Tibial nerve (tissue), 4 donors: ENCODE measurements around the gene CCNY. TPM values are rescaled to one million over a fixed set of nuclear protein-coding genes. Genes with fewer than 3 reads are reported as not detected.
"Not testable (repeated sequence)": the region's sequence is repeated elsewhere in the genome, so short reads cannot be mapped to it uniquely, and the experiment has no call there.

Experiments
- DNase-seq, 2 donors: peaks; one replicate each; pipeline ENCODE4 v3.0.0-alpha.2; 2019; ENCODE audit warnings: low spot score in 2 of 2
- H3K27ac ChIP-seq, 4 donors: fragments of 200-600 bp; sonication (generic) in 3 of 4; one replicate each; pipeline ENCODE4 v1.5.1; 2017 to 2019; ENCODE audit warnings: mild to moderate bottlenecking in 1 of 4
- H3K27me3 ChIP-seq, 2 donors: fragments of 200-600 bp; sonication (generic) in 1 of 2; one replicate each; pipeline versions ENCODE4 v1.5.1 to v1.6.0; 2017 to 2019
- H3K36me3 ChIP-seq, 3 donors: fragments of 200-600 bp; sonication (generic); one replicate each; pipeline ENCODE4 v1.5.1; 2018 to 2019
- H3K4me1 ChIP-seq, 4 donors: fragments of 200-600 bp; sonication (generic) in 3 of 4; one replicate each; pipeline ENCODE4 v1.5.1; 2017 to 2019
- H3K4me3 ChIP-seq, 4 donors: fragments of 200-600 bp; sonication (generic) in 3 of 4; one replicate each; pipeline ENCODE4 v1.5.1; 2017 to 2019; ENCODE audit warnings: mild to moderate bottlenecking in 1 of 4, moderate library complexity in 1 of 4
- H3K9me3 ChIP-seq, 4 donors: fragments of 200-600 bp; sonication (generic) in 3 of 4; one replicate each; pipeline ENCODE4 v1.5.1; 2017 to 2019
- CTCF ChIP-seq, 5 experiments: fragments of 200-600 bp in 3 of 5; fragments of 450-650 bp in 2 of 5; sonication (generic) in 3 of 5; IDR thresholded peaks; one replicate each; pipeline ENCODE4 v1.5.1; 2016 to 2019; ENCODE audit warnings: antibody characterized with exemption in 5 of 5, mild to moderate bottlenecking in 3 of 5, moderate library complexity in 2 of 5
- EP300 ChIP-seq, 2 donors: sonication (generic); formaldehyde crosslinking; IDR thresholded peaks; one replicate each; pipeline ENCODE4 v1.6.1; 2017; ENCODE audit warnings: antibody characterized with exemption in 2 of 2, mild to moderate bottlenecking in 1 of 2
- POLR2A ChIP-seq, 2 donors: fragments of 450-650 bp; IDR thresholded peaks; one replicate each; pipeline ENCODE4 v1.6.1; 2017; ENCODE audit warnings: antibody characterized with exemption in 2 of 2, mild to moderate bottlenecking in 2 of 2, moderate library complexity in 2 of 2
- WGBS, 2 donors: methylation state at CpG; one replicate each; pipeline ENCODE4 v1.1.5; 2018; 5-methylcytosine and 5-hydroxymethylcytosine counted together
- total RNA-seq, 4 donors: library from RNA; depleted of rRNA; stranded (reverse); fragments of >200 nt; gene quantifications; one replicate each; pipeline ENCODE4 v1.1.0, GENCODE V29; 2016

The CCNY gene
- total RNA-seq, 4 donors from 2014 or later: 24.3 to 27.6 (median 26.5) TPM

DNA sequence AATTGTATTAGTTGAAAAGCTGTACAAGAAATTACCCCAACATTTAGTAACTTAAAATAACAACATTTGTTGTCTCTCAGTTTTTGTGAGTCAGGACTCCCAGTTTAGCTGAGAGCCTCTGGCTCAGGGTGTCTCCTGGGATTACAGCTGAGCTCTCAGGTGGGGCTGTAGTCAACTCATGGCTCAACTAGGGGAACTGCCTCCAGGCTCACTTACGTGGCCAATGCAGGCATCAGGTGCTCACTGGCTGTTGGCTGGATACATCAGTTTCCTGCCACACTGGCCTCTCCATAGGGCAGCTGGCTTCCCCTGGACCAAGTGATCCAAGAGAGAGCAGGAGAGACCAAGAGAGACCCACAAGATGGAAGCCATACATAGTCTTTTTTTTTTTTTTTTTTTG lies 17.5 kb downstream of the CCNY start:
- H3K4me1 ChIP-seq: peaks cover 0 to 77% (median 15%) of the 10 kb centered on the region in 4 donors
- DNase-seq: no peak
- H3K9me3 ChIP-seq: no peaks in the 10 kb centered on the region
- 77 to 82% methylated on average over 1 of the region's 1 CpG for WGBS, 2 donors
- H3K36me3 ChIP-seq: no peaks in the 10 kb centered on the region
- no peak overlapping the region for H3K27ac ChIP-seq
- TF ChIP-seq EP300 (IDR thresholded peaks at IDR 0.05) (no peak), POLR2A (IDR thresholded peaks at IDR 0.05) (no peak), CTCF (IDR thresholded peaks at IDR 0.05) (no peak)
- no peak overlapping the region for H3K4me3 ChIP-seq
- H3K27me3 ChIP-seq: no peaks in the 10 kb centered on the region

DNA sequence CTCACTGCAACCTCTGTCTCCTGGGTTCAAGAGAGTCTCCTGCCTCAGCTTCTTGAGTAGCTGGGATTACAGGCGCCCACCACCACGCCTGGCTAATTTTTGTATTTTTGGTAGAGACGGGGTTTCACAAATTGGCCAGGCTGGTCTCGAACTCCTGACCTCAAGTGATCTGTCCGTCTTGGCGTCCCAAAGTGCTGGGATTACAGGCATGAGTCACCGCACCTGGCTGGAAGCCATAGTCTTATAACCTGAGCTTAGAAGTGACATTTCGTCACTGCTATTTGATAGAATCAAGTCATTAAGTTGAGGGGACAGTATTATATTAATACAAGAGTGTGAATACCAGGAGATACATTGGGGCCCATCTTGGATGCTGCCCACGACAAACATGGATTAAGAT lies 17.9 kb downstream of the CCNY start:
- 84 to 95% methylated on average over 9 of the region's 9 CpGs for WGBS, 2 donors
- not testable (repeated sequence) for H3K27me3 ChIP-seq, H3K4me3 ChIP-seq, H3K9me3 ChIP-seq, DNase-seq, H3K27ac ChIP-seq, H3K36me3 ChIP-seq
- H3K4me1 ChIP-seq: peaks cover 0 to 73% (median 15%) of the 10 kb centered on the region in 4 donors

DNA sequence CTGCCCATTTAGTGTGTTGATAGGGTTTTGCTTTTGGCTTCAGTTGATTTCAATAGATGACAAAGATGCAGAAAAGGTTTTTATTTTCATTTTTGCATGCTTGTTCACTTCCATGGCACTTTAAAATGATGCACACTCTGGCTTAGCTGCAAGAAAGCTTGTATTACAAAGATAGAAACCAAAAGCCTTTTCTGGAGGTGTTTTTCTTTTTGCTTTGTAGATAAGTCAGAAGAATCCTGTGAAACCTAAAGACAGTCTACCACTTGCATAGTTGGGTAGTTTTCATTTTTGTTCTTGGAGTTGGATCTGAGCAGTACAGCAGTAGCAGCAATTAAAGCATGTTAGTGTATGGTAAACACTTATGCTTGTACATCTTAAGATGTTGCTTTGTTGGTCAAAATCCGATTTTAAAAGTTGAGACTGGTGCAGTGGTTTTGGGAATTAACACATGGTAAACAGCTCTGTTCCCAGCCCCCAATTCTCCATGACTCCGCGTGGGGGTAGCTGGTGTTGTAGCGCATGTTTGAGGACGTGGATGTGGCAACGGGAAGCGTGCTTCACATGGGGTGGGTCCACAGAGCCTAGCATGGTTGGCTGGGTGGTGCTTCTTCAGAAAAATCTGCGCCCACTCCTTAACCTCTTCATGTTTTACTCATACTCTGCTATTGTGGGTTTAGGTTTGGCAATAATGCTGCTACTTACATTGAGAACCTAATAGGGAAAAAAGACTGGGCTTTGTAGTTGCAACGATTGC lies 19.8 kb downstream of the CCNY start:
- TF ChIP-seq EP300 (IDR thresholded peaks at IDR 0.05) (no peak), POLR2A (IDR thresholded peaks at IDR 0.05) (no peak), CTCF (IDR thresholded peaks at IDR 0.05) (no peak)
- no peak overlapping the region for H3K27ac ChIP-seq
- no peaks in the 10 kb centered on the region for H3K27me3 ChIP-seq
- 84 to 86% methylated on average over 9 of the region's 9 CpGs for WGBS, 2 donors
- no peak for DNase-seq
- no peaks in the 10 kb centered on the region for H3K9me3 ChIP-seq
- no peak overlapping the region for H3K4me3 ChIP-seq
- peaks cover 0 to 54% (median 11%) of the 10 kb centered on the region in 4 donors for H3K4me1 ChIP-seq
- H3K36me3 ChIP-seq: no peaks in the 10 kb centered on the region

GRCh38 chr10:35356725-35357092 lies 20.4 kb downstream of the CCNY start:
- peaks cover 0 to 48% (median 9%) of the 10 kb centered on the region in 4 donors for H3K4me1 ChIP-seq
- H3K4me3 ChIP-seq: no peak overlapping the region
- 58% methylated on average over 2 of the region's 2 CpGs for WGBS, 2 donors
- no peaks in the 10 kb centered on the region for H3K36me3 ChIP-seq
- no peaks in the 10 kb centered on the region for H3K9me3 ChIP-seq
- TF ChIP-seq POLR2A (IDR thresholded peaks at IDR 0.05) (no peak), EP300 (IDR thresholded peaks at IDR 0.05) (no peak), CTCF (IDR thresholded peaks at IDR 0.05) (no peak)
- H3K27me3 ChIP-seq: no peaks in the 10 kb centered on the region
- no peak for DNase-seq
- no peak overlapping the region for H3K27ac ChIP-seq

- TF ChIP-seq POLR2A (IDR thresholded peaks at IDR 0.05): no peak
- TF ChIP-seq CTCF (IDR thresholded peaks at IDR 0.05): no peak
- Histone ChIP-seq H3K27ac (no peak overlapping the region), H3K4me1 (peaks cover 0 to 35% (median 4%) of the 10 kb centered on the region in 4 donors), H3K9me3 (no peaks in the 10 kb centered on the region), H3K4me3 (no peak overlapping the region), H3K36me3 (peaks cover 0 to 6% (median 0%) of the 10 kb centered on the region in 3 donors), H3K27me3 (no peaks in the 10 kb centered on the region)
- 71 to 78% methylated on average over 2 of the region's 2 CpGs for WGBS, 2 donors
- DNase-seq: no peak
Observed at GRCh38 chr10:35359056-35359455, 22.7 kb downstream of the CCNY start.
